ENCODE data around the gene KDM4C.

GRCh38 chr9:6855860-6856259 lies 98.1 kb downstream of the KDM4C start:
- TF ChIP-seq CTCF (conservative IDR thresholded peaks at IDR 0.05; ENCODE audit: low read depth, low read length) (no peak), EZH2 (IDR thresholded peaks at IDR 0.05; ENCODE audit: borderline replicate concordance, low read depth, low read length, poor library complexity, severe bottlenecking) (no peak)
